GM19324 (cell line): ENCODE measurements around the gene ZNF865.

Experiments
- ATAC-seq: cut with Tn5 transposase; IDR thresholded peaks from one replicate; pipeline ENCODE4 v1.9.1; 2021; ENCODE audit warnings: mild to moderate bottlenecking, moderate library complexity; ENCODE audit not compliant: unreplicated experiment, low FRiP score

The ZNF865 gene

GRCh38 chr19:55586976-55587668 is 18.3 kb upstream of the ZNF865 start:
- no peak for ATAC-seq

GRCh38 chr19:55588738-55589137 is 16.7 kb upstream of the ZNF865 start:
- ATAC-seq = no peak

DNA sequence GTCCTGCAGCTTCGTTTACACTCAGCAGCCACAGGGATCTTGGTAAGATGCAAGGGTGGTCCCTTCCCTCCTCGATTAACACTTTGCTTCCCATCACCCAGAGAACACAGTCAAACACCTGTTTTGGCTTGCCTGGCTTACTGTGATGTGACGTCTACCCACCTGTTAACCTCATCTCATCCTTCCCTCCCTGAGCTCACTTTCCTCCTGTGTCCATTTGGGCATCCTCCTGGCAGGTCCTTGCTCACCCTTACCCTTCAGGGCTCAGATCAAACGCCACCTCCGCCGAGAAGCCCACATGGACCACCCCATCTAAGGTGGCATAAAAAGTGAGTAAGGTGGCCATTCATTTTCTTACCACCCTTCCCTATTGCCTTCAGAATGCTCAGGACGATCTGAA is 15.3 kb upstream of the ZNF865 start:
- no peak for ATAC-seq

DNA sequence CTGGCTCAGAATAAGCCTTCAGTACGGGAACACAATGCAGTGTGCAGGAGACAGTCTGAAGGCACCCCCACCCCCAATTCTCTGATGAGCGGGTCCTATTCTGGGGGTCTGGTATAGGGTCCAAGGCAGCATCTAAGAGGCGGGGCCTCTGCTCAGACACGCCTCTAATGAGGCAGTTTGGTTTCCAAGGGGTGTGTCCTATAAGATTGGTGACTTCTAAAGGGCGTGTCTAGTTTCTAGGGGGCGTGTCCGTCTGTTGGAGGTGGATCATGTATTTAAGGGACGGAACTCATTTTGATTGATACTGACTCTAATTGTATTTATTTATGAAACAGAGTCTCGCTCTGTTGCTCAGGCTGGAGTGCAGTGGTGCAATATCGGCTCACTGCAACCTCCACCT is 14.8 kb upstream of the ZNF865 start:
- no peak for ATAC-seq

- ATAC-seq = no peak
These were observed 13.9 kb upstream of the ZNF865 start for GRCh38 chr19:55591555-55591954.

DNA sequence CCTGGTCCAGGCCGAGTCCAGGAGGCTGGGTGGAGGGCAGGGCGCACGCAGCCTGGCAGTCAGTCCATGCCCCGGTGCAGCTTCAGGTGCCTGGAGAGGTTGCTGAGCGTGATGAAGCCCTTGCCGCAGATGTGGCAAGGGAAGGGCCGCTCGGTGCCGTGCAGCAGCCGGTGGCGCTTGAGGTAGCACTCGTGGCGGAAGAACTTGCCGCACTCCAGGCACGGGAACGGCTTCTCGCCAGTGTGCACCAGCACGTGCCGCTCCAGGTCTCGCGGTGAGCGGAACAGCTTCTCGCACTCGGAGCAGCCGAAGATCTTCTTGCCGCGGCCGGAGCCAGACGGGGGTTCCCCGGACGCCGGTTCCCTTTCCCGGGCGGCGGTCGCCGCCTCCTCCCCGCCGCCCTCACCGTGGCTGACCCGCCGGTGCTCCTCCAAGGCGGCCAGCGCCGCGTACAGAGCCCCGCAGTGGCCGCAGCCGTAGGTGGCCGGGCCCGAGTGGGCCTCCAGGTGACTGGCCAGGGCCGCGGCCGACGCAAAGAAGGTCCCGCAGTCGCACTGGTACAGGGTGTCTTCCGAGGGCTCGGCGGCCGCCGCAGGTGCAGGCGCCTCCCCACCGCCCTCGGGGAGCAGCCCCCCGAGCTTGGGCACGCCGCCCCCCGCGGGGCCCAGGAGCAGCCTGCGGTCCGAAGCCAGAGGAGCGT is 12.9 kb upstream of the ZNF865 start:
- no peak for ATAC-seq

DNA sequence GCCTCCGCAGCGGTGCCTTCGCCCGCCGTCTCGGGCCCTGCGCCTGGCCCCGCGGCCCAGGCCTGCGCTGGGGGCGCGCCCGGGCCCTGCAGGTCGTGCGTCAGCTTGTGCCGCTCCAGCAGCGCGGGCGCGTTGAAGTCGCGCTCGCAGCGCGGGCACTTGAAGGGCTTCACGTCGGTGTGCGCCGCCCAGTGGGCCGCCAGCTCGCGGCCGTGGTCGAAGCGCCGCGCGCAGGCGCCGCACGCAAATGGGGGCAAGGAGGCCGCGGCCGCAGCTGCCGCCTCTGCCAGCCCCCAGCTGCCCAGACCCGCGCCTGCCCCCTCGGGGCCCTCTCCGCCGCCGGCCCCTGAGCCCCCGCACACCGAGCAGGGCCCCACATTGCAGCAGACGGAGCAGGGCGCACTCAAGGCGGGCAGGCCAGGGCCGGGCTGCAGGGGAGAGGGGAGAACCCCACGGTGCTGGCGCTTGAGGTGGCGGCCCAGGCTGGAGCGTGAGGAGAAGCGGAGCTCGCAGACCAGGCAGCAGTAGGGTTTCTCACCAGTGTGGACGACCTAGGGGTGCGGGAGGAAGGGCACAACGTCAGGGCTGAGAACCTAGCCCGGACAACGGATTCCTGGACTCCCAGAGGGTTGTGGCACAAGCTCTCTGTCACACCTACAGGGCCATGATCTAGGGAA is 12.2 kb upstream of the ZNF865 start:
- no peak for ATAC-seq

DNA sequence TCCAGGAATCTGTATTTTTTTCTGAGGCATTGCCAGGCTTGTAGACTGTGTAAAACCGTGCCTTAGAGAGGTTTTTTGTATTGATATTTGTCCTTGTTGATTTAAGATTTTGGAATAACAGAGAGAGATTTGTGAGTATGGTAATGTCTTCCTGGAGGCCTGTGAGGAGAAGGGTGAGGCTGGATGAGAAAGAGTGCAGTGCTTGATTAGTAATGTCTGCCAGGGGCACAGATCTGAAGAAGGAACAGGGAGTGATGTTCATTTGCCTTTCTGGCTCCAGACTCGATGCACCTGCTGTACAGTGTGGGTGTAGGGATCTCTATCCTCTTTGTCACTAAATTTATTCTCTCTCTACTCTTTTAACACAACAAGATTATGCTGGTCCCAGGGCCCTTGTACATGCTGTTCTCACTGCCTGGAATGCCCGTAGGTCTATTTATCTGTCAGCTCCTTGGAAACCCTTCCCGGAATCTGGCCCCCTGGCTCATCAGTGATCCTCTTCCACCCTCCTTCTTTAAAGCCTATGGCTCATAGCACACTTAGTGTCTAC is 10.4 kb upstream of the ZNF865 start:
- no peak for ATAC-seq

DNA sequence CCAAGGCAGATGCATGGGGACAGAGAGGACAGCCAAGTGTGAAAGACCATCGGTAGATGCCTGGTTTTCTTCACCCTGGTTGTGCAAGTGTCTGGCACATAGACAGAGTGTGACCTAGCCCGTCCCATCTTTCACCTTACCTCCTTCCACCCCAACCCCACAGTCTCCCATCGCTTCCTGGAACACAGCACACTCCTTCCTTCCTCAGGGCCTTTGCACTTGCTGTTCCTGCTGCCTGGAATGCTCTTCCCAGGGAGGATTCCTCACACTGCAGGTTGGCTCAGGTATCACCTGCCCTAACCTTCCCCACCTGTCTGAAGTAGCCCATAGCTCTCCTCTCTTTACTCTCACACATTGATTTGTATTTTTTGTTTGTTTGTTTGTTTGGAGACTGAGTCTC is 9.1 kb upstream of the ZNF865 start:
- no peak for ATAC-seq

GRCh38 chr19:55597501-55597921 is 7.9 kb upstream of the ZNF865 start:
- no peak for ATAC-seq

- ATAC-seq = no peak
These were observed 7.4 kb upstream of the ZNF865 start for GRCh38 chr19:55598034-55598433.

DNA sequence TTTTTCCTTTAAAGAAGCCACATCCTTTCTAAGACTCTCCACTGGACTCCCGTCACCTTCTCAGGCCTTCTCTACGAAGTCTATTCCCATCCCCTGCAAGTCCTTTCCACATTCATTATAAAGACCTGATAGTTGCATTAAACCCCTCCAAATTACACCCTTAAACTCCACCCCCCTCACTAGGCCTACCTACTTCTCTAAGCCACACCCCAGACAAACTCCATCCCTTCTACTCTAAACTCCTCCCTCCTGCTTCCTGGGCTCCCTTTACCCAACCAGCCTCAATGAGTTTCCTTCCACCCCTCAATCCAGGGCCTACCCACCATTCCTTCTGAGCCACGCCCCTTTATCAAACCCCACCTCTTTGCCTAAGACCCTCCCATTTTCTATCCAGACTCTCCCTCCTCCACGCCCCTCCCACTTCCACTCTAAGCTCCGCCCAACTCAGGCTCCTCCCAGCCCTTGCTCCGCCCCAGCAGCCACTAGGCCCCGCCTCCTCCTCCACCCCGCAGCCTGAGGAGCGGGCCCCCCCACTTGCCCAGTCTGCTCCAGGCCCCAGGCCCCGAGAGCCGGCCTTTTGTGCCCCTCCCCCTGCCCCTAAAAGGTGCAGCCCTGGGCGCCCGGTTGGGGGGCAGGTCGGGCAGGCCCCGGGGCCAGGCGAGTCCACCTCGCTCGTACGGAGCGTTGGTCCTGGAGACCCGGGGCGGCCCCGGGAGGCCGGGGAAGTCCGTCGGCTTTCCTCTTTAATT is 6.6 kb upstream of the ZNF865 start:
- peak; percentile 36 for ATAC-seq

DNA sequence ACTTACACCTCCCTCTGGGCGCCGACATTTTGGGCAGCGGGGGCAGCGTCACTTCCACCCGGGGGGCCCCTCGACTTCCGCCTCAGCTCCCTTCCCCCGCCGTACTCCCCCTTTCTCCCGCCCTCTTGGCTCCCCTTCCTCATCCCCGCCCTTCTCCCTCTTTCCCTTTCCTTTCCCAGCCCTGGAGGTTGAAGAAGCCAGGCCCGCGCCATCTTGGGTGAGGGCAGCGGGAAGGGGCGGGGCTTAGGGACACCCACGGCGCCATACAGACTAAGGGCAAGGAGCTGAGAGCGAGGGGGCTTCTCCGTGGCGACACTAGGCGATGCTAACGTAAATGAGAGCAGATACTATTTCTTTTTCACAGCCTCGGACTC is 6.0 kb upstream of the ZNF865 start, which contains the start of gene FIZ1:
Gene FIZ1 (minus strand): TSS at position 50 of the 374 bp plus-strand sequence. CDS start 1,652 bp downstream, outside the sequence.
- ATAC-seq = peak; percentile 61

DNA sequence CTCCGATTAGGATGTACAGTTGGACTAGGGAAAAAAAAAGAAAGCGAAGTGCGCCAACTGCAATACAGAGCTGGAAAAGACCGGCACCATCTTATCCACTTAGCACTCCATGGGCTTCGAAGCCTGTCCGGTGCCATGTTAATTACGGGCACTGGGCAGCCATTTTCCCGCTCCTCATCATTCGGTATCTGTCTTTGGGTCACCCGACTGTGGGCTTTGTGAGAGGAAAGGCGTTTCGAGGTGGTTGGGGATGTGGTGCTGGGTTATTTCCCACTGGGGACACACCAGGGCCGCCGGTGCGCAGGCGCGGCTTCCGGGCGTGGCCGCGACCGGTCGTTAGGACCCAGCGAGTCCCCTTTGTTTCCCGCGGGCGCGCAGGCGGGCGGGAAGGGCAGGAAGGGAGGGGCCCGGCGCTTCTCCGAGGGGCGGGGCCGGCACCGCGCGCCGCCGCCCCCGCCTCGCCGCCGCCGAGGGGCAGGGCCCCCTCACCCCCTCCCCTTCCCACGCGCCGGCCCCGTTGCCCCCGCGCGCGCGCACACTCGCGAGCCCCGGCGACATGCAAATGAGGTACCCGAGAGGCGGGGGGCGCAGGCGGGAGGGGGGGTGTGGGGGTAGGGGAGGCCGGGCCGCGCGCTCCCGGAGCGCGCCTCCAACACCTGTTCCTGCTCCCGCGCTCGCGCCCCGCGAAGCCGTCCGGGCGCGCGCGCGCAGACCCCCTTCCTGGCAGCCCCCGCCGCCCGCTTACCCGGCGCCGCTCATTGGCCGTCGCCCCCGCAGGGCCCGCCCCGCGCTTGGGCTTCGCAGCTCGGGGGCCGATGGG is 5.4 kb upstream of the ZNF865 start, which contains the start of gene ZNF524:
Gene ZNF524 (plus strand): TSS at position 447 of the 820 bp plus-strand sequence. CDS start 1,825 bp downstream, outside the sequence.
- ATAC-seq = peak; percentile 55

DNA sequence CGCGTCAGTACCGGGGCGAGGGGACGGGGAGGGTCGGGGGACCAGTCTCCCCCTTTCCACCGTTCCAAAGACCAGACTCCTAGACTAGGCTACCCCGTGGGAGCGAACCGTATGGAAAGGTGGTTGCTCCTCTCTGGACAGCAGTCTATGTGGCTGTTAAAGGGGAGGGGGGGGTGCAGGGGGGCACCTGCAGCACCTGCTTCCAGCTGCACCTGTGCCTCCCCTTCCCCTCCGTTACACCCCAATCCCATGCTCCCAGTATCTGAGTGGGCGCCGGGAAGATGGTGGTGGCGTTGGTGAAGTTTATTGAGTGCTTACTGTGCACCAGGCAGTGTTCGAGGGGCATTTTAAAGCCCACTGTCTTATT is 4.8 kb upstream of the ZNF865 start:
- ATAC-seq = no peak

DNA sequence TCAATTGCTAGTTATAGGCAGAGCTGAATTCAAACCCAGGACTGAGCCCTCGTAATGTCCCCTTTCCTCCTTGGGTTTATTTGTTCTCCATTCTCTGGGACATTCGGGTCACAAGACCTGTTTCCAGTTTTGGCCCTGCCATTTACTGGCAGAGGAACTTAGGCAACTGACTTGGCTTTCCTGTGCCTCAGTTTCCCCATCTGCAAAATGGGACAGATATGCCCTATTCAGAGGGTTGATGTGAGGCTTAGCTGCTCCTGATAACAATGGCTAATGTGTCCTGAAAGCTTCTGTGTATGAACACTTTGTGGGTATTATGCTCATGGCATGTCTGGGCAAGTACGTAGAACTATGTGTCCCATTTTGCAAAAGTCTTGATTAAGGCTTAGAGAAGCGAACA is 4.4 kb upstream of the ZNF865 start:
- ATAC-seq = no peak

- ATAC-seq = no peak
These were observed 3.1 kb upstream of the ZNF865 start for GRCh38 chr19:55602104-55603001.

- no peak for ATAC-seq
These were observed 2.3 kb upstream of the ZNF865 start for GRCh38 chr19:55603115-55603514.
